GM23338 (cell line): ENCODE measurements around the gene VEPH1. TPM values are rescaled to one million over a fixed set of nuclear protein-coding genes. Genes with fewer than 3 reads are reported as not detected.

ENCODE experiments used
- ATAC-seq: fragments of 200-7000 bp; cut with Tn5 transposase; 3 replicates; pipeline ENCODE4 v1.9.1; 2020
- DNase-seq: peaks from one replicate; pipeline ENCODE4 v3.0.0-alpha.2; 2015; ENCODE audit warnings: low spot score
- H2AFZ ChIP-seq: fragments of 200-600 bp; sonication (generic); 2 replicates; pipeline ENCODE4 v1.8.0; 2016; ENCODE audit warnings: antibody characterized with exemption, mild to moderate bottlenecking, moderate library complexity
- H3F3A ChIP-seq: fragments of 200-600 bp; sonication (generic); replicated peaks from 2 replicates; pipeline ENCODE4 v1.8.0; 2017; ENCODE audit warnings: antibody characterized with exemption, mixed run types, low read depth
- H3K27ac ChIP-seq: fragments of 200-600 bp; sonication (generic); 2 replicates; pipeline ENCODE4 v1.6.1; 2016; ENCODE audit warnings: low read depth
- H3K27me3 ChIP-seq: fragments of 200-600 bp; sonication (generic); 2 replicates; pipeline ENCODE4 v1.8.0; 2016; ENCODE audit warnings: mild to moderate bottlenecking, mixed run types, moderate library complexity; ENCODE audit not compliant: insufficient read depth
- H3K36me3 ChIP-seq: fragments of 200-600 bp; sonication (generic); 2 replicates; pipeline ENCODE4 v1.8.0; 2016; ENCODE audit warnings: mild to moderate bottlenecking; ENCODE audit not compliant: insufficient read depth
- H3K4me1 ChIP-seq: fragments of 200-600 bp; sonication (generic); 2 replicates; pipeline ENCODE4 v1.8.0; 2016; ENCODE audit warnings: mild to moderate bottlenecking, moderate library complexity; ENCODE audit not compliant: insufficient read depth
- H3K4me2 ChIP-seq: fragments of 200-600 bp; sonication (generic); 2 replicates; pipeline ENCODE4 v1.7.1; 2017; ENCODE audit warnings: mixed run types
- H3K4me3 ChIP-seq: fragments of 200-600 bp; sonication (generic); 2 replicates; pipeline ENCODE4 v1.6.1; 2016; ENCODE audit warnings: mixed run types
- H3K79me2 ChIP-seq: fragments of 200-600 bp; sonication (generic); replicated peaks from 2 replicates; pipeline ENCODE4 v1.8.0; 2017; ENCODE audit warnings: mild to moderate bottlenecking; ENCODE audit not compliant: insufficient read depth
- H3K9me2 ChIP-seq: fragments of 200-600 bp; sonication (generic); 2 replicates; pipeline ENCODE4 v1.8.0; 2017; ENCODE audit not compliant: insufficient read depth
- H4K20me1 ChIP-seq: fragments of 200-600 bp; sonication (generic); replicated peaks from 2 replicates; pipeline ENCODE4 v1.8.0; 2017; ENCODE audit warnings: mild to moderate bottlenecking; ENCODE audit not compliant: insufficient read depth
- H3K27ac Mint-ChIP-seq: 2 replicates; pipeline ENCODE4 v1.8.0; 2020; ENCODE audit warnings: inconsistent platforms, mild to moderate bottlenecking, moderate library complexity, mixed read lengths
- H3K27me3 Mint-ChIP-seq: 3 replicates; pipeline ENCODE4 v1.8.0; 2022; ENCODE audit warnings: low read depth, mild to moderate bottlenecking, moderate library complexity, mixed read lengths, inconsistent platforms; ENCODE audit not compliant: insufficient read depth, poor library complexity
- H3K36me3 Mint-ChIP-seq: 3 replicates; pipeline ENCODE4 v1.8.0; 2021; ENCODE audit warnings: low read depth, mild to moderate bottlenecking, inconsistent platforms, moderate library complexity, mixed read lengths
- H3K4me1 Mint-ChIP-seq: 3 replicates; pipeline ENCODE4 v1.8.0; 2020; ENCODE audit warnings: mild to moderate bottlenecking, inconsistent platforms, mixed read lengths
- H3K4me3 Mint-ChIP-seq: 3 replicates; pipeline ENCODE4 v1.8.0; 2021; ENCODE audit warnings: moderate library complexity, mild to moderate bottlenecking, inconsistent platforms, mixed read lengths
- H3K9me3 Mint-ChIP-seq: 3 replicates; pipeline ENCODE4 v1.8.0; 2020; ENCODE audit warnings: moderate library complexity, mild to moderate bottlenecking, inconsistent platforms, mixed read lengths
- CREB1 ChIP-seq: fragments of 250-450 bp; sonication (Bioruptor Pico); IDR thresholded peaks from 2 replicates; pipeline ENCODE4 v1.5.0; 2020; ENCODE audit warnings: low read depth, mild to moderate bottlenecking, moderate library complexity
- CTCF ChIP-seq, 2 experiments: fragments of 200-600 bp in 1 of 2; sonication (generic) in 1 of 2; conservative IDR thresholded peaks; 2 replicates each; pipeline versions ENCODE4 v1.5.1 to v1.6.1; 2016 to 2017; ENCODE audit warnings: antibody characterized with exemption in 2 of 2, low read depth in 2 of 2, mild to moderate bottlenecking in 2 of 2, moderate library complexity in 1 of 2
- ETS1 ChIP-seq: IDR thresholded peaks from 2 replicates; pipeline ENCODE4 v1.6.1; 2016; ENCODE audit warnings: antibody characterized with exemption
- EZH2 ChIP-seq: fragments of 200-600 bp; sonication (generic); IDR thresholded peaks from one replicate; pipeline ENCODE4 v1.8.0; 2017; ENCODE audit warnings: antibody characterized with exemption, mild to moderate bottlenecking, low read depth; ENCODE audit not compliant: unreplicated experiment
- EZH2phosphoT487 ChIP-seq: fragments of 200-600 bp; sonication (generic); IDR thresholded peaks from one replicate; pipeline ENCODE4 v1.8.1; 2018; ENCODE audit warnings: antibody characterized with exemption; ENCODE audit not compliant: unreplicated experiment
- JUNB ChIP-seq: IDR thresholded peaks from one replicate; pipeline ENCODE4 v1.6.1; 2016; ENCODE audit warnings: antibody characterized with exemption; ENCODE audit not compliant: unreplicated experiment
- NANOG ChIP-seq: IDR thresholded peaks from 2 replicates; pipeline ENCODE4 v1.6.1; 2016; ENCODE audit warnings: antibody characterized with exemption, borderline replicate concordance
- POLR2AphosphoS5 ChIP-seq: IDR thresholded peaks from 2 replicates; pipeline ENCODE4 v1.6.1; 2016; ENCODE audit warnings: antibody characterized with exemption, low read depth
- REST ChIP-seq: IDR thresholded peaks from one replicate; pipeline ENCODE4 v1.6.1; 2018; ENCODE audit warnings: antibody characterized with exemption; ENCODE audit not compliant: unreplicated experiment
- STAT1 ChIP-seq: IDR thresholded peaks from one replicate; pipeline ENCODE4 v1.6.1; 2016; ENCODE audit warnings: antibody characterized with exemption; ENCODE audit not compliant: unreplicated experiment
- ZNF114 ChIP-seq: fragments of 250-450 bp; sonication (Bioruptor Pico); IDR thresholded peaks from 2 replicates; pipeline ENCODE4 v1.5.0; 2020; ENCODE audit warnings: mild to moderate bottlenecking, moderate library complexity
- ZNF331 ChIP-seq: fragments of 250-450 bp; sonication (Bioruptor Pico); IDR thresholded peaks from 2 replicates; pipeline ENCODE4 v1.5.0; 2020; ENCODE audit warnings: low read depth, mild to moderate bottlenecking, moderate library complexity
- polyA plus RNA-seq: library from polyadenylated mRNA; unstranded; fragments of >200 nt; fragmentation: Nextera tagmentation; extraction: Ambion mirVana; gene quantifications from 2 replicates; pipeline ENCODE4 v1.2.1, GENCODE V29; 2016
- total RNA-seq: library from RNA; depleted of rRNA; stranded (reverse); fragments of >200 nt; shearing (Covaris generic); gene quantifications from 2 replicates; pipeline ENCODE4 v1.2.3, GENCODE V29; 2014
- TF ChIP-seq, protein P1 (sequence below): fragments of 250-450 bp; sonication (Bioruptor Pico); IDR thresholded peaks from 2 replicates; pipeline ENCODE4 v1.5.0; 2020; ENCODE audit warnings: mild to moderate bottlenecking, moderate library complexity

The VEPH1 gene
- total and polyA plus RNA-seq, 2 experiments from 2014 or later, result 15.4 to 33.8 TPM

GRCh38 chr3:157513585-157513984 lies 10.4 kb upstream of the VEPH1 start:
- no peak for DNase-seq
- Histone ChIP-seq H3K9me2 (no peaks in the 10 kb centered on the region), H3K27me3 (no peaks in the 10 kb centered on the region), H2AFZ (no peak overlapping the region), H3K27ac (no peak overlapping the region), H3K79me2 (no peaks in the 10 kb centered on the region), H3K4me3 (no peak overlapping the region), H4K20me1 (no peaks in the 10 kb centered on the region), H3K4me1 (no peaks in the 10 kb centered on the region), H3K36me3 (0 out of 2 replicates have a peak, but pooled peaks cover 3% of the 10 kb centered on the region), H3K4me2 (no peak overlapping the region), H3F3A (no peaks in the 10 kb centered on the region)
- Mint-ChIP-seq H3K27ac (no peak overlapping the region), H3K27me3 (peaks cover 3% of the 10 kb centered on the region), H3K36me3 (no peaks in the 10 kb centered on the region), H3K9me3 (peaks cover 3% of the 10 kb centered on the region), H3K4me1 (no peaks in the 10 kb centered on the region), H3K4me3 (no peak overlapping the region)
- ATAC-seq, result no peak
- TF ChIP-seq EZH2 (no peak), ETS1 (no peak), REST (no peak), EZH2phosphoT487 (no peak), STAT1 (no peak), POLR2AphosphoS5 (no peak), JUNB (no peak), ZNF114 (CRISPR knock-in tag) (no peak), ZNF331 (CRISPR knock-in tag) (no peak), CREB1 (no peak), CTCF (conservative IDR thresholded peaks at IDR 0.05; ENCODE audit: low read depth in 2 of 2) (no peak), NANOG (no peak)
- TF ChIP-seq, protein P1, sequence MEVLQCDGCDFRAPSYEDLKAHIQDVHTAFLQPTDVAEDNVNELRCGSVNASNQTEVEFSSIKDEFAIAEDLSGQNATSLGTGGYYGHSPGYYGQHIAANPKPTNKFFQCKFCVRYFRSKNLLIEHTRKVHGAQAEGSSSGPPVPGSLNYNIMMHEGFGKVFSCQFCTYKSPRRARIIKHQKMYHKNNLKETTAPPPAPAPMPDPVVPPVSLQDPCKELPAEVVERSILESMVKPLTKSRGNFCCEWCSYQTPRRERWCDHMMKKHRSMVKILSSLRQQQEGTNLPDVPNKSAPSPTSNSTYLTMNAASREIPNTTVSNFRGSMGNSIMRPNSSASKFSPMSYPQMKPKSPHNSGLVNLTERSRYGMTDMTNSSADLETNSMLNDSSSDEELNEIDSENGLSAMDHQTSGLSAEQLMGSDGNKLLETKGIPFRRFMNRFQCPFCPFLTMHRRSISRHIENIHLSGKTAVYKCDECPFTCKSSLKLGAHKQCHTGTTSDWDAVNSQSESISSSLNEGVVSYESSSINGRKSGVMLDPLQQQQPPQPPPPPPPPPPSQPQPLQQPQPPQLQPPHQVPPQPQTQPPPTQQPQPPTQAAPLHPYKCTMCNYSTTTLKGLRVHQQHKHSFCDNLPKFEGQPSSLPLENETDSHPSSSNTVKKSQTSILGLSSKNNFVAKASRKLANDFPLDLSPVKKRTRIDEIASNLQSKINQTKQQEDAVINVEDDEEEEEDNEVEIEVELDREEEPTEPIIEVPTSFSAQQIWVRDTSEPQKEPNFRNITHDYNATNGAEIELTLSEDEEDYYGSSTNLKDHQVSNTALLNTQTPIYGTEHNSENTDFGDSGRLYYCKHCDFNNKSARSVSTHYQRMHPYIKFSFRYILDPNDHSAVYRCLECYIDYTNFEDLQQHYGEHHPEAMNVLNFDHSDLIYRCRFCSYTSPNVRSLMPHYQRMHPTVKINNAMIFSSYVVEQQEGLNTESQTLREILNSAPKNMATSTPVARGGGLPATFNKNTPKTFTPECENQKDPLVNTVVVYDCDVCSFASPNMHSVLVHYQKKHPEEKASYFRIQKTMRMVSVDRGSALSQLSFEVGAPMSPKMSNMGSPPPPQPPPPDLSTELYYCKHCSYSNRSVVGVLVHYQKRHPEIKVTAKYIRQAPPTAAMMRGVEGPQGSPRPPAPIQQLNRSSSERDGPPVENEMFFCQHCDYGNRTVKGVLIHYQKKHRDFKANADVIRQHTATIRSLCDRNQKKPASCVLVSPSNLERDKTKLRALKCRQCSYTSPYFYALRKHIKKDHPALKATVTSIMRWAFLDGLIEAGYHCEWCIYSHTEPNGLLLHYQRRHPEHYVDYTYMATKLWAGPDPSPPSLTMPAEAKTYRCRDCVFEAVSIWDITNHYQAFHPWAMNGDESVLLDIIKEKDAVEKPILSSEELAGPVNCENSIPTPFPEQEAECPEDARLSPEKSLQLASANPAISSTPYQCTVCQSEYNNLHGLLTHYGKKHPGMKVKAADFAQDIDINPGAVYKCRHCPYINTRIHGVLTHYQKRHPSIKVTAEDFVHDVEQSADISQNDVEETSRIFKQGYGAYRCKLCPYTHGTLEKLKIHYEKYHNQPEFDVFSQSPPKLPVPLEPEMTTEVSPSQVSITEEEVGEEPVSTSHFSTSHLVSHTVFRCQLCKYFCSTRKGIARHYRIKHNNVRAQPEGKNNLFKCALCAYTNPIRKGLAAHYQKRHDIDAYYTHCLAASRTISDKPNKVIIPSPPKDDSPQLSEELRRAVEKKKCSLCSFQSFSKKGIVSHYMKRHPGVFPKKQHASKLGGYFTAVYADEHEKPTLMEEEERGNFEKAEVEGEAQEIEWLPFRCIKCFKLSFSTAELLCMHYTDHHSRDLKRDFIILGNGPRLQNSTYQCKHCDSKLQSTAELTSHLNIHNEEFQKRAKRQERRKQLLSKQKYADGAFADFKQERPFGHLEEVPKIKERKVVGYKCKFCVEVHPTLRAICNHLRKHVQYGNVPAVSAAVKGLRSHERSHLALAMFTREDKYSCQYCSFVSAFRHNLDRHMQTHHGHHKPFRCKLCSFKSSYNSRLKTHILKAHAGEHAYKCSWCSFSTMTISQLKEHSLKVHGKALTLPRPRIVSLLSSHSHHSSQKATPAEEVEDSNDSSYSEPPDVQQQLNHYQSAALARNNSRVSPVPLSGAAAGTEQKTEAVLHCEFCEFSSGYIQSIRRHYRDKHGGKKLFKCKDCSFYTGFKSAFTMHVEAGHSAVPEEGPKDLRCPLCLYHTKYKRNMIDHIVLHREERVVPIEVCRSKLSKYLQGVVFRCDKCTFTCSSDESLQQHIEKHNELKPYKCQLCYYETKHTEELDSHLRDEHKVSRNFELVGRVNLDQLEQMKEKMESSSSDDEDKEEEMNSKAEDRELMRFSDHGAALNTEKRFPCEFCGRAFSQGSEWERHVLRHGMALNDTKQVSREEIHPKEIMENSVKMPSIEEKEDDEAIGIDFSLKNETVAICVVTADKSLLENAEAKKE (CRISPR knock-in tag), result no peak
